Fibroblast of skin of back (primary cell): ENCODE data around the gene FOXP1.

ENCODE experiments used
- DNase-seq: peaks from one replicate; pipeline ENCODE4 v3.0.0-alpha.2; 2013

FOXP1 gene

DNA sequence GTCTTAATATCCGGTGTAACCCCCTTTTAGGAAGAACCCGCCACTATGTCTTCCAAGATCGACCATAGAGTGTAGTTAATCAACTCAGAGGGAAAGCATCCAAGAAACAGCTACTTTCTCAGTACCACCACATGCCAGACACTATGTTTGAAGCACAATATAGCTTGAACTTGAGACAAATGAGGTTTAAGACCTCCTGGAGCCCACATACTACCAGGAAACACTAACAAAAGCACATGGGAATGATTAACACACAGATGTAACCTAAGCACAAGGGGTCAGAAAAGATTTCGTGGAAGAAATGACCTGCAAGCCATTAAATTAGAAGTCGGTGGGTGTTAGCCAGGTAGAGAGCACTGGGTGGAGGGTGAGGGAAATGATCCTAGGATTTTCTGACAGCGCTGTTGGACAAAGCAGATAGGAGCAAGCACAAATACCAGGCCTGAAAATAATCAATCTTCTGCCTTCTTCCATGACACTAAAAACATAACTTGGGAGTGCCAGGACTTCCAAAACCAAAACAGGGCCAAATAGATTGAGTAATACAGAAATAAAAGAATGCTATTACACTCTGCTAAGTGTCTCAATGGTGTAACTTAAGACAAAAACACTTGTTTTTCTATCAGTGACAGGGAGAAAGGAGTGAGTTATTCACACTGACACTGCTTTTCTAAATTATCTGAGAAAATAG, 213.7 kb downstream of the FOXP1 start:
- peak; percentile 53 for DNase-seq

DNA sequence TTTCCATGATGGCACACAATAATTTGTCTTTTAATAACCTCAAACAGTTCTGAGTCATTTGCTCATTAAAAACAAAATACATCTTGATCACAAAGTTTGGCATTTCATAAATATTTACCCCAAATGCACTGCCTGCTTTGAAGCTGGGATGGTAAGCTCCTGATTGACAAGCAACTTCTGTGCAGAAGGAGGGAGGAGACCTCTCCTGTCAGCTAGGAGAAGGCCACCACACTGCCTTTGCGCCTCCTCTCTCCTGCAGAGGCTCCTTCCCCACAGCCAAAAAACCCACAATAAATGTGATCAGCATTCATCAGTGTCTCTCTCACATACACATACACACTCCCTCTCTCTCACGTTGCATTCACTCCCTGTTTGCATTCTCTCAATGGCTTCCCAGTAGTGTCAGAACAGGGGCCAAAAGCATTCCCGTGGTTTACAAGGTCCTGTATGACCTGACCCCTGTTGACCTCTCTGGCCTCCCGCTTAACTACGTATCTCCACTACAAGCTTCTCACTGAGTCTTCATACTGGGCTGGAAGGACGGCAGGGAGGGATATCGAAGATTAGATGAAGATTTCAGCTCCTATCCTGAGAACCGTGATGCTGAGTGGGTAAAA, 216.4 kb downstream of the FOXP1 start:
- DNase-seq = no peak

DNA sequence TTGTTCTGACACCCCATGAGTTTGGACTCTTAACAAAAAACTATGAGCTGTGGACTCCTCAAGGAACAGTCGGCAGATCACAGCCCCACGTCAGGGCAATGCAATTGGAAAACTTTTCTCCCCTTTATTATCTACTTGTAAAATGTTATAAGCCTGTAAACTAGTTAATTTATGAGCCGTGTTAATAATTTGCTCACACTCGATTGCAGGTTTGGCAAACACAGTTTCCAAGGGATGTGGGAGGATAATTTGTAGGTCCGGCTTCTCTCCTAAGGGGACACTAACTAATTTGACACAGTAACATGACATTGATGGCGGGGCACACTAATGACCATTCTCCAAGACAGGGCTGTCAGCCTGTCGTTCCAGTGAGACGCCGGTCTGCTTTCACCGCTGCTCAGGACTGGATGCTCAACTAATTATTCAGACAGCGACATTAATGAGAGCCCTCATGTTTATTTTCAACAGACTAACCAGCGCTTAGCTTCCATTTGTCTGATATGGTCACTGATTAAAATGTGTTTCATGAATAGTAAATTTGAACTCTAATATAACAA, 222.1 kb downstream of the FOXP1 start:
- no peak for DNase-seq

DNA sequence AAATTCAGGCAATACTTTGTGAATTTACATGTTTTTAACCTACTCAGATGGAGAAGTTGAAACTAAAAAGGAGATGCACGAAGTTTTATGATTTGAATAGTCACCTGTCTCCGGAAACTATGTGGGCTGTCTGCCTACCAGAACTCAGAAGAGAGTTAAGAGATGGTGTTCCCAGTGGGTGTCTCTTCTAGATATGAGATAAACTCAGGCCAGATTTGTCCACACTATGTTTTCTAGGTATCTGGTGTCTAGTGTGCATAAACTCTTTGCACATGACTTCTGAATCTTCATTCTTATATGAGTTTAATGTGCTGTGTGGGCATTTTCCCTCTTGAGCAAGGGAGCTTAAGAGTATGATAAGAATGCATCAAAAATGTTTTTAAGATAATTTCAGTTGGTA, 222.8 kb downstream of the FOXP1 start:
- DNase-seq = no peak

DNA sequence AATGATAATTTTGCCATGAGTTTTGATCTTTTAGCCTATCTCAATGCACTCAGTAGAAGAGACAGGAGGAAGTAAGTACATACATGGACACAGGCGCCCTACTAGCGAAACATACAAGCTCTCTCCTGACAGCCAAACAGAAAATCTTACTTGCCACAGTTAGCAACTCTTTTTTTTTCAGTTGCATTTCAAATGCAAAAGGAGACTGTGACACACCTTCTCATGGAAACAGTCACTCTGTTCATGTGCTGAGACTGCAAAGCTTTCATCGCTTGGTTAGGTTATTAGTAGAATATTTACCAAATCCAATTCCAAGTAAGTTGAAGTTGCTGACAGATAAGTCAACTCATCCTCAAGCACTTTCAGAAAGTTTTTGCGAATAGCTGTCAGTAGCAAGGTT, 223.3 kb downstream of the FOXP1 start:
- DNase-seq = no peak

DNA sequence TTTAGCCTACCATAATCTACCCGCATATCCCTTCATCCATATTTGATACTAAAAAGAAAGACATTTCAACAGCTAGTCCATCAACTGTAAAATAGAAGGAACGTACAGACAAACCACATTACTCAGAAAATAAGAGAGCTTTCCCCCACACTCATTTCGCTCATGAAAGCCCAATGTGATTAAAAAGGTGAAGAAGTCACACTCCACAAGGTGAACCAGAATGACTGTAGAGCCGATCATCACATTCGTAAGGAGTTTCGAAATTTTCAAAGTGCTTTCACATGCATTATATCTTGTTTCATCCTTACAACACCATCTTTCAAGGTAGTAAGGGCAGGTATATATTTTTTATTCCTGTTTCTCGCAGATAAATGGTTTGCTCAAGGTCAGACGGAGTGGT, 225.3 kb downstream of the FOXP1 start:
- DNase-seq = no peak

DNA sequence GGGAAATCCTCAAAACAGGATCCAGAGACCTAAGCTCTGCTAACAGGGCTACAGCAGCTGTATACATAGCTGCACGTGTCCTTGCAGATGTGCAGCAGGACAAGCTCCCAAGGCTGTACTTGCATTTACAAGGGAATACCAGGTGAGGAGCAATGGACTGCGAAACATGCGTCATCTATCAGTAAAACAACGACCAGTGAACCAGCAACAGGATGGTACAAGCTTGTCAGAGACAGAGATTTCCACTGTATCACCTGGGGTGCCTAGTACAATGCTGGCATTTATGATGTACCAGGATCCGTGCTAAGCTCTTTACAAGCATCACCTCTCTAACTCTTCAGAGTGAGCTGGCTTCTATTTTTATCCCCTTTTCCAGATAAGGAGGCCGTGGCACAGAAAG, 227.3 kb downstream of the FOXP1 start:
- no peak for DNase-seq

DNA sequence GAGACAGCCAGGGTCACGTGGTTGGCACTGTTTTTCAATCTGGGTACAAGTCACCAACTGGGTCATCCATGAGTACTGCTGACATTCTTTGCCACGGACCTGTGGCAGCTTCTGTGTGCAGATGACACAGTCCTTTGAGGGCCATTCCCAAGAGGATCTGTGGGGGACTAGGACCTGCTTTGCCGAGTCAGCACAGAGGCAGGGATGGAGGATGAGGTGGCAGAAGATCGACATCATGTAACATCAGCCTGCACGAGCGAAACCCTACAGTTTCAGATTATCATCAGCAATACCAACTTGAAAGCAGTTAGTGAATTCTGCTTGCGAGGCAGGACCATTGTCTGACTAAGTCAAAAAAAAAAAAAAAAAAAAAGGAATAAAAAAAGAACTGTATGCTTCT, 227.7 kb downstream of the FOXP1 start:
- peak; percentile 9 for DNase-seq

DNA sequence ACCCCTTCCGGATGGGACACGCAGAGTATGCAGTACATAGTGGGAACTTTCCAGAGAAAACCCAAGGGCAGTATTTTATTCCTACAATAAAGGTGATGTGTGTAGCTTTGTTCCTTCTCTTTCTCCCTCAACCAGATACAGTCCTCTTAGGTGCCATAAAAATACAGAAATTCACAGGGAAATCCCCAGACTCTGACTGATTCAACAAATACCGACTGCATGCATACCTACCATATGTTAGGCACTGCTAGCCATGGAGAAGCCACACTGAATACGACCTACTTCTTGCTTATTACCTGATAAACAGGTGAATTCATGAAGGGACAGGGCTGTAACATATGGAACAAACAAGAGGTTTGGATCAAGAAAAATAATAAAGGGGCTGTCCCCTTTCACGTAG, 228.5 kb downstream of the FOXP1 start:
- no peak for DNase-seq

DNA sequence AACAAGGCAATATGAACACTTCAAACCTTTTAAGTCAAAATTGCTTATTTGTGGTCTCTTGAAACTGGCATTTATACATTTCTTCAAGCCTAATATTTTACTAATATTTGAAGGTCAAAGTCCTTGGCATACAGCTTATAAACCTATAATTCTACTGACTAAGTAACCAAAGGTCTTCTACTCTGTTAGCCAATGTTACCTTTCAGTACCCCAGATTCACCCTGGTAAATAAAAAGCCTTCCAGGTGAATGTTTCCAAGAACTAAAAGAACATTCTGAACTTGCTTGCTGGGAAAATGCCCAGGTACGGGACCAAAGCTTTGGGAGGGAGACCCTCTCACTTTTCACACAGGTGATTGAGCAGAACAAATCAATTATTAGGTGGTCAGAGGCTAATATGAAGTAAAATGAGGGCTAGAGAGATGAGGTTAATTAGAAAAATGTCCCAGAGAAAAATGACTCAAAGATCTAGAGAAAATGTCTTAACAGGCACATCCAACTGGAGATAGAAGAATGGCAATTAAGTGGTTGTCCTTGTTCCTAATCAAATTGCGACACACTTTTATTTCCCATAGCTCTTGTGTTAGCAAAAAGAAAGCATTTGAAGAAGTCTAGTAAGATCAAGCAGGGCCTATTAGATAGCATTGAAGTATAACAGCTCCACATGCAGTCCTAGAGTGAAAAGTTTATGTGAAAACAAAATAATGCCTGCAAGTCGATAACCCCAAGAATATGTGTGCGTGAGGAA, 232.0 kb downstream of the FOXP1 start:
- no peak for DNase-seq

DNA sequence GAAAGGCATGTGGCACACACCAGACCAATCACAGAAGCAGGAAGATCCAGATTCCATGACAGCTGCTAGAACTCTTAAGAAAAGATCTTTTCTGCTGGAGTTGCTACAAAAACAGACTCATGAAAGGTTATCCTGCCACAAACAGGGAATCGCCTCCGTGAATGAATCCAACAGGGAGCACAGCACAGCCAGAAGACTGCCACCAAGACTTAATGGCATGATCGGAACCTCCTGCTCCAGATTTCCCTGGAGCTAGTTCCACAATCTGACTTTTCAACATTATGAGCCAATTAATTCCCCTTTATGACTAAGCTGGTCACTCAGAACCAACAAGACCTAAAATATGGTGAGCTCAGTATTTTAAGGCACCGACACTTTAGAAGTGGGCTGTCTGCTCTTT, 232.5 kb downstream of the FOXP1 start:
- no peak for DNase-seq

DNA sequence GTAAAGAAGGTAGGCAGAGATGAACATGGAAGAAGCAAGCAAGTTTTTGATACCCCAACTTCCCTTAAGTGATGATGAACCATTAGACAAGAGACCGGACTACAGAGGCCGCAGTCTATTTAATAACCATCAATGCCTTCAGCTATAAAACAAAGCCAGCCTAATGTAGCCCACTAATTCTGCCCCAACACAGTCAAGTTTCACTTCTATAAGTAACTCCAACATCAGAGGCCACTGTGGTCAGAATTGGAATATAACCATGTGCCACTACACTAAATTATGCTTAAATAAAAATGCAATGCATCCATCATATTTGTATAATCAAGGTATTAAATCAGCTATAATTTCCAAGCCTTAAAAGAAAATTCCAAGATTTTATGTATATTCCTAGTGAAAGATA, 234.7 kb downstream of the FOXP1 start:
- DNase-seq = no peak

DNA sequence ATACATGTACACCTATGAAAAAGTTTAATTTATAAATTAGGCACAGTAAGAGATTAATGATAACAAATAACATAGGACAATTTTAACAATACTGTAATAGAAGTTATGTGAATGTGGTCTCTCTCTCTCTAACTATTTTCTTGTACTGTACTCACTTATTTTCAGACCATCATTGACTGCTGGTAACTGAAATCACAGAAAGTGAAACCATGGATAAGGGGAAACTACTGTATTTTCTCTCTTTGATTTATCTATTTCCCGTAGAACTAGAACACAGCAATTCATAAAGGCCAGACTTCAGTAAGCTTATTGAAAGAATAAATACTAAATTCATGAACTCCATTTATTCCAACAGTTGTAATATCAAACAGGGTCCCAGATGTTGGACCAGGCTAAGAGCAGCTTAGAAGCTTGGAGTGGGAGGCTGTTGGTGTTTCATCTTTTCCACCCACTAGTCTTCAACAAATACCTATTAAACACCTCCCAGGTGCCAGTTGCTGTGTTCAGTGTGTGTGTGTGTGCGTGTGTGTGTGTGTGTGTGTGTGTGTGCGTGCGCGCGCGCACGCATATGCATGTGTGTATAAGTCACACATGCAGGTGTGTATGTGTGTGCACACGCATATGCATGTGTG, 235.4 kb downstream of the FOXP1 start:
- no peak for DNase-seq

DNA sequence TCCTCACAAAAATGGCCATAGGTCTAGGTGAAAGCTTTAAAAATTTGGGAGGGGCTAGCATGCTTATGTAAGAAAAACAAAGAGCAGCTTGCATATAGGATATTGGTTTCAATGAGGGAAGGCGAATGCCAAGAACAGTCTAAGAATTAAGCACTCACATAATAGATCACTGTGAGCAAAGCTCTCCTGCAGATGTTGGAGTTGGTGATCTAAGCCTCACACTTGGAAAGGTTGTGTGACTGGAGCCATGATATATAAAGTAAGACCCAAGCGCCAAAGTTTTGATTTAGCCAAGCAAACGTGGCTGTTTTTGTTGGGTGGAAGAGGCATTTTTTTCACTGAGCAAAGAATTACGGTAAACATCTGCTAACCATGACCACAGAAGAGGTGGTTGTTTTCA, 237.5 kb downstream of the FOXP1 start:
- no peak for DNase-seq

DNA sequence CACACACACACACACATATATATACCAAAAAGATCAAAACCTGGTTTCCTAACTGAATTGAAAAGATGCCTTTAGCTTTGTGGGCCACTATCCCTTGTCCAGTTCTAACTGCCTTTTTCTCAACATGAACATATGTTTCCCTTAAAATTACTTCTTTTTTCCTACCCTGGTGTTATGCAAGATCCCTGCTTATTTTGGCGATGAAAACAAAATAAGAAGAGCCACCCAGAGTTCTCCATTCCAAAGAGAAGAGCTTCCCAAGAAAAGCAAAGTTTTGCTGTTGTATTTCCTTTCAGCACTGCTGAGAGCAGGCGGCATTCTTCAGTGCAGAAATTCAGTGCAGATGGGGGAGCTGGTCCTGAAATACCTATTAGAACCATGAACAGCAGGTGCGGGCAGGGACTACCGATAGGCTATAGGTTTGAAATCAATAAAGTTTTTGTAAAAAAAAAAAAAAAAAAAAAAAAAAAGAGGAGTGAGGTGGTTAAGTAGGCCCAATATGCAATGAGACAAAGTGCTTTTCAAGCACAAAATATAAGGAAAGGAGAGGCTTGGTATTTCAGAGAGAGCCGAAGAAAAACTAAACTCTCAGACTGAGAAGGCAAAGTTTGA, 238.0 kb downstream of the FOXP1 start:
- peak; percentile 58 for DNase-seq

DNA sequence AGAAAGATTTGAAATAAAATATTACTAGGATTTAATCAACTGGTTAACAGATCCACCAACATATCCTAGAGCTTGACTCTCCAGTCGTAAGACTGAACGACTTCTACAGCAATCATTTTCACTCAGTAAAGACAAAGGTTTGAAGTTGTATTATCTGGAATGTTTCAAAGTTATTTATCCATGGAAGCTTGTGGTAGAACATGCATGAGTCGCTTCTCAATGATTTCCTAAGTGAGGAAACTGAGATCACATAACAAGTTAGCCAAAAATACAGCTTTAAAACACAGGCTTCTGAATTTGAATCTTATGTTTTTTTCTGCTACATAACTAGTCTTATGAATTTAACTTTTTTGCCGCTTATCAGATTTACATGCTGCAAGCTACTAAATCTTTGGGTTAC, 241.8 kb downstream of the FOXP1 start:
- peak; percentile 92 for DNase-seq

DNA sequence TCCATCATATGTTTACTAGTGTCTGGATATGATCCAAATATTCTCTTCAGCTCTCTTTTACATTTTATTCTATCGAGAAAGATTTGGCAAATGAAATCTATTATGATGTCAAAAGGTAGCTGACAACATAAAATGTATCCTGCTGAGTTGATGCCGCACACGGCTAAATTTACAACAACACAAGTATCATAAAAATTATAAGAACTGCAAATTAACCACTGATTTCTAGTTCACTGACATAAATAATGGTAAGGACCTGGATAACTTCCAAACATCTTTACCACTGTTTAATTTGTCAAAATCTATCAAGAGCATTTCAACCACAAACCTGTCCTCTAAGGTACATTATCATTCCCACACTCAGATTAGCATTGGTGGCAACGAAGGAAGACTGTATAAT, 244.5 kb downstream of the FOXP1 start:
- DNase-seq = no peak

DNA sequence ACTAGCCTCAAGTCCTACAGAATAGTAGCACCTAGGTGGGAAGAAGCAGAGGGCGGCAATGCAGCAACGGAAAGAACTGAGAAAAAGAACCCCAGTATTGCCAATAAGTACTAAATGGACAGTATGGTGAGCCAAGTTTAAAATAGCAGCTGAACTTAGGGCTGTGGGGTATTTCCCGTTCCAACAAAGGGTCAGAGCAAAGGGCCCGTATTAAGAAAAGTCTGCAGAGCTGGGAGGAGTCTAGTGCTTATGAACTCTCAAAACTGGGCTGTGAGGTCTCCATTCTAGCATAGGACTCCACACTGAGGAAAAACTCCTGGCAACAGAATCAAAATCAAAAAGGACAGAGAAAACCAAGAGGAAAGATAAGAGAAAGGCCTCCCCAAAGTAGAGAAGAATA, 250.7 kb downstream of the FOXP1 start:
- no peak for DNase-seq

DNA sequence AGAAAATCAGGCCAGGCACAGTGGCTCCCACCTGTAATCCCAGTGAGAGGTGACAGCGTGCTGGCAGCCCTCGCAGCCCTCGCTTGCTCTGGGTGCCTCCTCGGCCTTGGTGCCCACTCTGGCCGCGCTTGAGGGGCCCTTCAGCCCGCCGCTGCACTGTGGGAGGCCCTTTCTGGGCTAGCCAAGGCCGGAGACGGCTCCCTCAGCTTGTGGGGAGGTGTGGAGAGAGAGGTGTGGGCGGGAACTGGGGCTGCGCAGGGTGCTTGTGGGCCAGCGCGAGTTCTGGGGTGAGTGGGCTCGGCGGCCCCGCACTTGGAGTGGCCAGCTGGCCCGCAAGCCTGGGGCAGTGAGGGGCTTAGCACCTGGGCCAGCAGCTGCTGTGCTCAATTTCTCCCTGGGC, 252.6 kb downstream of the FOXP1 start:
- no peak for DNase-seq

DNA sequence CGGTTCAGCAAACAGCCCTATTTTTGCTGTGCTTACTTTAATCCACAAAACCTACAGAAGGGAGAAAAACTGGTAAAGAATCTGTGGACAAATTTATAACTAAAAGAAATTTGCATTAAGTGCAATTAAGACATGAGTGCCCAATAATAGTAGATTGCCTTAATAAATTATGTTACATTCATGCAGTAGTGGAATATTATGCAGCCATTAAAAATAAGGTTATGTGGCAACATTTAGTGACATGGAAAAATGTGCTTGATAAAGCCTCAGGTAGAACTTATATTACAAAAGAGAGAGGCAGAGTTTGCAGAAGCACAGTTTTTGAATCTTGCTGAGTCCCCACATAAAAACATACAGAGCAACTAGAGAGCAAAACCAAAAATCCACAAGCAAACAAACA, 253.0 kb downstream of the FOXP1 start:
- no peak for DNase-seq

DNA sequence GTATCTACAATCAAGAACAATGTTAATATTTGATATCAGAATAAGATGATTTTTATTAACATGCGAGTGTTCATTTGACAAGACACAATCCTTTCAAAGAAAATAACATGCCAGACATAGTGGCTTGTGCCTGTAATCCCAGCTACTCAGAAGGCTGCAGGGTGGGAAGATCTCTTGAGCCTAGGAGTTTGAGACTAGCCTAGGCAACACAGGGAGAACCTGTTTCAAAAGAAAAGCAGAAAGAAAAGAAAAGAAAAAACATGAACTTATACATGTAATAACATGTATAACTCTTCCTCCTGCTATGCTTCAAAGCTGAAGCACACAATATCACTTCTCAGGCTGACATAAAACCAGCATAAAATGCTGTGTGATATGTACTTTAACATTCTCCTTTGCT, 253.7 kb downstream of the FOXP1 start:
- DNase-seq = no peak

DNA sequence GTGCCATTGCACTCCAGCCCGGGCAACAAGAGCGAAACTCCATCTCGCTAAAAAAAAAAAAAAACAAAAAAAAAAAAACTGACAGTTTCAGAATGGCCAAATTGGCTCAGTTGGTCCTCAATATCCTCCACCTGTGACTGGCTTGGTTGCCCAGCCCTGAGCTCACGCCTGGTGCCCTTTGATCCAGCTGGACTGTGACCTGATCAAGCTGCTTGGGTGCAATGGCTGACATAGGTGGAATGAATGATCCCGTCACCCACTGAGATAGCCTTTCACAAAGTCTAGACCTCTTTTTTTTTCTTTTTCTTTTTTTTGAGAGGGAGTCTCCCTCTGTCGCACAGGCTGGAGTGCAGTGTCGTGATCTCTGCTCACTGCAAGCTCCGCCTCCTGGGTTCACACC, 254.6 kb downstream of the FOXP1 start:
- DNase-seq = no peak

DNA sequence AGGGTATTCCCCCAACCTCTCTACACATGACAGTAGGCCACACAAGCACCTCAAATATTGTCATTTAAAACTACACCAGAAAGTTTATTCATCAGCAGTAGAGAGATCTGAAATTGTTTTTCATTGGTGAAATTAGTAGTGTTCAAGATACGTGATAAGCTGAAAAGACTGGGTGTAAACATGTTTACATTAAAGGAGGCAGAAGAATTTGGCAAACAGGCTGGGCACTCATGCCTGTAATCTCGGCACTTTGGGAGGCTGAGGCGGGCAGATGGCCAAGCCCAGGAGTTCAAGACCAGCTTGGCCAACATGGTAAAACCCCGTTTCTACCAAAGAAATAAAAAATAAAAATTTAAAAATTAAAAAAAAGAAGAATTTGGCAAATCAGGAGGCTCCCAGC, 255.6 kb downstream of the FOXP1 start:
- DNase-seq = no peak
